GM18508 (cell line): Measurements from ENCODE around the gene IQCC.

Source experiments
- ATAC-seq: cut with Tn5 transposase; IDR thresholded peaks from one replicate; pipeline ENCODE4 v1.9.1; 2021; ENCODE audit warnings: moderate number of reproducible peaks; ENCODE audit not compliant: insufficient read depth, unreplicated experiment

The IQCC gene

DNA sequence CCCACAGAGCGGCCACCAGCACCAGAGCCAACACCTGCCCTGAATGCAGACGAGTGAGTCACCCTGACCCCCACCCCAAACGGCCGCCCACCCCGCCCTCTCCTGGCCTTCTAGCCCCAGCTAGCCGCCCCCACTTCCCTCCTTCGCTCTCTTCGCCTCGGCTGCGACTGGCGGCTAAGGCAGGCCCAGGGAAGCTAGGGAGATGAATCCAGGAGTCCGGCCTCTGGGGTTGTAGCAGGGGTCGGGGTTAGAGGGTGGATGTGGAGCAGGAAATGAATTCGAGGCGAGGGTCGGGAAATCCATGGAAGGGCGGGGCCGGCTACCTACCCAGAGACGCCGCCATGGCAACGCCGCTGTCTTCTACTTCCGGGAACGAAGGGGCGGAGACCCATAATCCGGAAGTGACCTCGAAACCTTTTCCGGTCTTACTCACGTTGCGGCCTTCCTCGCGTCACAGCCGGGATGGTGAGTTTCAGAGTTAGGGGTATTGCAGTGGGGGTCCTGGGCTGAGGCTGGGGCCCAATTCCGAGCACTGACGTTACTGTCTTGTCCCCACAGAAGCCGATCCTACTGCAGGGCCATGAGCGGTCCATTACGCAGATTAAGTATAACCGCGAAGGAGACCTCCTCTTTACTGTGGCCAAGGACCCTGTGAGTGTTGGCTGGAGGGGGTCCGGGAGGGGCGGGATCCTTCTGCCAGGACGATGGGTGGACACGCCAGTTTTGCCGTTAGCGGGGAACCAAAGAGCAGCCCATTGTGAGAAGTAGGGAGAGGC is 16.7 kb downstream of the IQCC start, which contains the start of the genes EIF3I and TMEM234:
Gene EIF3I (plus strand): TSS at position 428 of the 776 bp plus-strand sequence. CDS start 35 bp downstream, at position 463.
Gene TMEM234 (minus strand): TSS at position 374 of the 776 bp plus-strand sequence. CDS start 31 bp downstream, at position 343.
- peak; percentile 65 for ATAC-seq

DNA sequence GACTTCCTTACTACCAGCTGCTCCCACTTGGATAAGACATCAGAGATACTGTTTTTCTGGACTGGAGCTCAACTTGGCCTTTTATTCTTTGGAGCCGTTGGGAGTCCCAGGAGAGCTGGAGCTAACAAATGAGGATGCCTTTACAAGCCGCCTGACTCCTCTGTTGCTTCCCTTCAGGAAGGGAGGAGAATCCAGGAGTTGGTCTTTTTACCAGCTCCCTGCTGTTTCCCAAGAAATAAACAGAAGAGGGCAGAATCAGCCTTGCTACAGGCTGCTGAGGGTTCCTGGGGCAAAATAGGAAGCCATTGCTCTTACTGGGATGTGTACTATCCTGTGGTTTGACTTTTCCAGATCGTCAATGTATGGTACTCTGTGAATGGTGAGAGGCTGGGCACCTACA is 18.2 kb downstream of the IQCC start:
- no peak for ATAC-seq

DNA sequence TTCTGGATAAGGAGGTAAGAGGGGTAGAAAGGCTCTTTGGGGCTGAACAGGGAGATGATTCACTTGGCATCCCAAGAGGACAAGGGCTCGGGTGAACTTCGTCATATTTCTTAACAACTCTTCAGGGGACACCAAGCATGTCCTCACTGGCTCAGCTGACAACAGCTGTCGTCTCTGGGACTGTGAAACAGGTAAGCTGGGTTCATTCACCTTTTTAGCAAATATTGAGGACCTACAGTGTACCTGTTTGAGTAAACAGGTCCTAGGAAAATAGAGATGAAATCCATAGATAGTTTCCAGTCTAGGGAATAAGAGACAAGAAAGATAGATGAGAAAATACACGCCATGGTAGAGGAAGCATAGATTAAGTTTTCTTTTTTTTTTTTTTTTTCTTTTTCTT is 18.8 kb downstream of the IQCC start:
- no peak for ATAC-seq

DNA sequence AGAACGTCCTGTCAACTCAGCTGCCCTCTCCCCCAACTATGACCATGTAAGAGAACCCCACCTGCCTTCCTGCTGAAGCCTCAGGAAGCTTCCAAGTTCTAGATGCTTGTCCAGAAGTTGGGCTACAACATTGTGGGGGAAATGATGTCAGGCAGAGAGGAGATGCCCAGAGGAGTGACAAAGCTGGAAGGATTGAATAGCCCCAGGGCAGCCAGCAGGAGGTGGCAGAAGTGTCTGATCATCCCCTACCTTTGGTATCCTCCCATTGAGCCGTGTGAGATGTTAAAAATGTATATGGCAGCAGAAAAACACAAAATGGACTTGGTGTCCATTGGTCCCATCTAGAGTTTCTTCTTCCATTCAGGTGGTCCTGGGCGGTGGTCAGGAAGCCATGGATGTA is 23.3 kb downstream of the IQCC start:
- no peak for ATAC-seq

DNA sequence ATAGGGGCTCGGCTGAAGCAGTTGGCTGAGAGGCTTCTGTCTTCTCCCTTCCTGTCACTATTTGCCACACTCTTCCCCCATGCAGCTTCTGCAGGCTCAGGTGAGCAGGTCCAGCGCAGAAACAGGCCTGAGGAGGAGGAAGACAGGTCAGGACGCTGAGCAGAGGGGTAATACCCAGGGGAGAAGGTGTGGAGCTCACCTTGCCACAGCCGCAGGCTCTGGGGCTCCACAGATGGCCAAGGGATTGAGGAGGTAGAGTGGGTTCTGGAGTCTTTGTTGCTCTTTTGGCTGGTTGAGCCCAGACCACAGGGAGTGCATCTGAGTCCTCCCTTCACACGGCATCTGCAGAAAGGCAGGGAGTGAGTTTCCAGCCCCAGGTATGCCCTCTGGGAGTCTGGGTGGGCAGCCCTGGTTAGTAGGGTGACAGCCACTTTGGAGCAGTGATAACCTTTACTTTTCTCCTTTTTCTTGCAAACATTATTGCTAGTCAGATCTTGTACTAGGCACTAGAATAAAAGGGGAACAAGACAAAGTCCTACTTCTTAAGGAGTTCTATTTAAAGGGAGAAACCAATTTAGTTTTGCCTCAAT is 26.5 kb downstream of the IQCC start:
- ATAC-seq = no peak

DNA sequence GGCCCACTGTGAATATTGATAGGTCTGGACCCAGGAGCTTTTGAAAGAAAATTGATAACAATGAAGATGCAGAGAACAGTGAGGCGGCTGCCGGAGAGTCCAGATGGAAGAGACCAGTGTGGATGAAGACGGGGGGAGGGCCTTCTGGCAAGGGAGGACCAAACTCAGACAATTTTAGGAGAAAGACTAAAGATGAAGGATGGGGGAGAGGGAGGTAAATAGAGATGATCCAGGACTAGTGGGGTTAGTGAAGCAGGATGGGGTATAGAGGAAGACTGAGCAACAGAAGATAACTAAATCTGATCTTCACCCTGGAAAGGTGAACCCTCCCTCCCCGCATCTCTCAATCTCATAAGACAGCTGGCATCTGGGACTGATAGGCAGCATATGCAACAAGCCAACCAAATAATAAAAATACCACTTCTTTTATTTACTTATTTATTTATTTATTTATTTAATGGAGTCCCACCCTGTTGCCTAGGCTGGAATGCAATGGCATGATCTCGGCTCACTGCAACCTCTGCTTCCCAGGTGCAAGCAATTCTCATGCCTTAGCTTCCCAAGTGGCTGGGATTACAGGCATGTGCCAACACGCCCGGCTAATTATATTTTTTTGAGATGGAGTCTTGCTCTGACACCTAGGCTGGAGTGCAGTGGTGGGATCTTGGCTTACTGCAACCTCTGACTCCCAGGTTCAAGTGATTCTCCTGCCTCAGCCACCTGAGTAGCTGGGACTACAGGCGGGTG is 27.3 kb downstream of the IQCC start:
- ATAC-seq = no peak

DNA sequence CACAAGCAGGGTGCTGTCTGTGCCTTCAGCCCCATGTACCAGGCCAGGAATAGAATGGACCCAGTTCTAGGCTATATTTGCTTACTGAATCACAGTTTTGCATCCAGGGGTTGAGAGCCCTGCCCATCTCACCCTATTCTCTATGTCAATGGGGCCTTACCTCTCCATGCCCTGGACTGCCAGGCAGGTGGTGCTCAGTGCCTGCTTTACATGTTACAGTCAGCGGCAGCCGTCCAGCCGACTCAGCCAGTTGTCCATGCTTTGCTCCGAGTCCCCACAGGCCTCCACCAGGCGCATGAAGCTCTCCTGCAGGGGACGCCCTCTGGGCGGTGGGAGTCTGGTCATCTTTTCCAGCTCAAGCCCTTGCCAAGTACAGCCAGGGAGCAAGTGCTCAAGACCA is 29.3 kb downstream of the IQCC start:
- no peak for ATAC-seq

DNA sequence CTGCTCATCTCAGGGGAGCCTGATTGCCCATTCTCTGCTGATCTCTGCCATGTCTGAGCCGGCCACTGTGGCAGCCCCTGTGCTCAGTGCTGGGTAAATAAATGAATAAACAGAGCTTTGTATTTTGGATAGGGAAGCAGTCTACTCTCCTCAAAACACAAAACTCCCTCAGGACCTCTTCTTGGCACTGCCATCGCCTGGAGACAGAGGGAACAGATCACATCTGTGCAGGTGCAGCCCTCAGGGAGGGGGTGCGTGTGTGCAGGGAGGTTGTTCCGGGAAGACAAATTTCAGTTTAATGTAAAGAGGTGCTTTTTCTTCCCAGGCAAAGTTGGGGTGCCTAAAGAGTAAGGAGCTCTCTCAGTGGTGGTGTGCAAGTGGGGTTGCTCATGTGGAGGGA is 33.9 kb downstream of the IQCC start:
- no peak for ATAC-seq

DNA sequence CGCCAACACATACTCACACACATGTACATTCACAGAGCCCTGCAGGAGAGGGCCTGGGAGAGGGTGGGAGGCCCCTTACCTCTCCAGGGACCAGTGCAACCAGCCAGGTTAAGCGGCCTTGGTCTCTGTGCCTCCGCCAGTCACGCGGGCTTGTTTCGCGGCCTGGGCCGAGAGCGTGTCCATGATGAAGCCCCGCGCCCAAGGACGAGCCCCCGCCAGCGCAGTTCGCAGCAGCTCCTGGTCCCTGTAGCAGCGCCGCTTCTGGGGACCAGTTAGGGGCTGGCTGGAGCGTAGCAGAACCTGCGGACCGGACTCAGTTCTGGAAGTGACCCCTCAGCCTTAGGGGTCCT is 34.3 kb downstream of the IQCC start:
- no peak for ATAC-seq

DNA sequence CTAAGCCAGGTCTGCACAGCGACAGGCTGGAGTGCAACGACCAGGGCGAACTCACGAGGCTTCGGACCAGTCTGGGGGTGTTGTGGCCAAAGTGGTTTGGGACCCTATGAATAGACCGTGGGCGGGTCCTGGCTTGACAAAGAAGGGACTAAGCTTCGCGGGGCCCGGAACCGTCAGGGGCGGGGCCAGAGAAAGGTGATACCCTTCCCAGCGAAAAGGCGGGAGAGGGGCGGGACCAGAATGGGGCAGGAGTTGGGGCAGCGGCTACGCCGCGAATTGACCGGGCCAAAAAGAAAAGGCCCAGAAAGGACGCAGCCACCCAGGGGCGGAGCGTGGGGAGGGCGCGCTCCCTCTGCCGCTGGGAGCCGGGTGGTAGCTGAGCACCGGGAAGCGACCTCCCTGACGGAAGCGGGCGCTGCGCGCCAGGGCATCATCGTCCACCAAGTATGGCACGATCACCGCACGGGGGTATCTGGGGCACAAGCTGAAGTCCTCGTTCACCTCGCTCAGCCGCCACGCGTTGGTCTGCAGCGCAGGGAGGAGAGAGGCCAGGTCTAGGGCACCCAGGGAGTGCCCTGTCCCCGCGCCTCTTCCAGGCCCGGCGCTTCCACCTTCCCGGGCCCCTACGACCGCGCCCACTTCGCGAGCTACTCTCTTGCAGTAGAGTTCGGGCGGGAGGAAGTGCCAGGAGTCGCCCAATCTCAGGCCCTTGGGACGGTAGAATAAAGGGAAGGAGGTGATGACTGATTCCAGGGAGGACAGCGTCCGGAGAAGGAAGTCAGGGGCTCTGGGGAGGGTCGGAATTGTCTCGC is 34.9 kb downstream of the IQCC start:
- ATAC-seq = no peak

DNA sequence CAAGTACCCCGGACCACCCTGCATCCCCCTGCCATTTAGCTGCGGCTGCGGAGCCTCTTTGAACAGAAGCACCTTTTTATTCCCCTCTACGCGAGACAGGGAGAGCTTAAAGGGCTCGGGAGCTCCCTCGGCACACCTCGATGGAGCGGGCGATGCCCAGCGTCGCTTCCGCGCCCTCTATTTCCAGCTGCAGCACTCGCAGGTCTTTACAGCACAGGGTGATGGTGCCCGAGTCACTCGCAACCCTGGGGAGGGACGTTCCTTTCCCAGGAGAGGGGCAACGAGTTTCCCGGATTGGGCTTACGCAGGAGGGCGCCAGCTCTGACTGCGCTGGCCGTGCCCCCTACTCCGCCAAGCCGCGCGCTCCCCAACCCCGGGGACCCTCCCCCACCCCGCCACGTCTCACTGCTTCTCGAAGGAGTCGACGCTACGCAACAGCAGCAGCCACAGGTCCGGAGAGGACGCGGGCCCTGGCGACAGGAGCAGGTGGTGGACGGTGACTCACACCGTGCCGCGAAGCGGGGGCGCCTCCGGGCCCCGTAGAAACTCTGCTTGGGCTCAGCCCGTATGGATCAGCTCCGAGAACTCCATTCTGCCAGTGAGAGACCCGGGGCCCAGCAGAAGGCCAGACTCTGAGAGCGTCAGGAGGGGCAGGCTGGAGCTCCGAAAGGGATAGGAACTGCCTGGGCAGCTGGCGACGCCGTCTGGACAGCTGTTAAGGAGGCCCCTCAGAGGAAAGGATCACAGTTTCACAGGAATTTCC is 35.7 kb downstream of the IQCC start:
- ATAC-seq = no peak

DNA sequence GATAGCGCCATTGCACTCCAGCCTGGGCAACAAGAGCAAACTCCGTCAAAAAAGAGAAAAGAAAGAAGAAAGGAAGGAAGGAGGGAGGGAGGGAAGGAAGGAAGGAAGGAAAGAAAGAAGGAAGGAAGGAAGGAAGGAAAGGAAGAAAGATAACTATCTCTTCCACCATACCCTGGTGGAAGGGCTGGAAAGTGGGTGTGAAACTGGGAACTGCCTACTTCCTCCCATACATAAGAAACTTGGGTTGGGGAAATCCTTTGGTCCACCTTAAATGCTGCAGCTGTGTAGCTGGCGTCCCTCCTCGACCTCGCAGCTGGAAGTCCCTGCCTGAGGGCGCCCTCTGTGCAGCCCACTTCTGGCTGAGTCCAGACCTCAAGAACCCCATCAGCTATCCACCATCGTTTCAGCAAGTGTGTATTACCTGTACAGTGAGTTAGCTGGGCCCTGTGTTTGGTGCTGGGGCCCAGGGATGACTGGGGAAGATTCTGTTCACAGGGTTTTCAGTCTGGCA is 36.9 kb downstream of the IQCC start:
- ATAC-seq = no peak

DNA sequence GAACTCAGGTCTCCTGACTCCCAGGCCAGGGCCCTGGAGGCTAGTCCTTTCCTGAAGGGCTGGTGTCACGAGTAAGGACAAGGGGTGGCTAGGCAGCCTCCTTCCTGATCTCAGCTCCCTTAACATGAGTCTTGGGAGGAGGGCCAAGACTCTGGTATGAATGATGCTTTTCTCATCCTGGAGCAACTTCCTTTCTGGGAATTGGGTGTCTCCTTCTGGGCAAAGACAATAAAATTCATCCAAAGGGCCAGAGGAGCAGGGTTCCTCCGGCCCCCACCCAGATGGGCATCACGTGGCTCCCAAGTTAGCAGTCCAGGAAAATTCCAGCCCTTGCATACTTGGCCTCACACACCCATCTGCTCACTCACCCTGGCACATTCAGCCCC is 41.4 kb downstream of the IQCC start, which contains the start of gene FAM167B:
Gene FAM167B (plus strand): TSS at position 335 of the 386 bp plus-strand sequence. CDS start 200 bp downstream, outside the sequence.
- no peak for ATAC-seq

DNA sequence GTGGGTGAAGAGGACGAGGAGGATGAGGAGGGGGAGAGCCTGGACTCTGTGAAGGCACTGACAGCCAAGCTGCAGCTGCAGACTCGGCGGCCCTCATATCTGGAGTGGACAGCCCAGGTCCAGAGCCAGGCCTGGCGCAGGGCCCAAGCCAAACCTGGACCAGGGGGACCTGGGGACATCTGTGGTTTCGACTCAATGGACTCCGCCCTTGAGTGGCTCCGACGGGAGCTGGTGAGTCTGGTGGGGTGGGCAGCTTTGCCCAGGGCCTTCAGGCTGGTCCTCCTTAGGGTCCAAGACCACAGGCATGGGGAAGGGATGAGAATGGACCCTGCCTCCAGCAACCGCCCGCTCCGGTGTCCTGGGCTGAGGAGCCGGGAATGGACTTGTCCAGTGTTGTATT is 42.0 kb downstream of the IQCC start:
- no peak for ATAC-seq

DNA sequence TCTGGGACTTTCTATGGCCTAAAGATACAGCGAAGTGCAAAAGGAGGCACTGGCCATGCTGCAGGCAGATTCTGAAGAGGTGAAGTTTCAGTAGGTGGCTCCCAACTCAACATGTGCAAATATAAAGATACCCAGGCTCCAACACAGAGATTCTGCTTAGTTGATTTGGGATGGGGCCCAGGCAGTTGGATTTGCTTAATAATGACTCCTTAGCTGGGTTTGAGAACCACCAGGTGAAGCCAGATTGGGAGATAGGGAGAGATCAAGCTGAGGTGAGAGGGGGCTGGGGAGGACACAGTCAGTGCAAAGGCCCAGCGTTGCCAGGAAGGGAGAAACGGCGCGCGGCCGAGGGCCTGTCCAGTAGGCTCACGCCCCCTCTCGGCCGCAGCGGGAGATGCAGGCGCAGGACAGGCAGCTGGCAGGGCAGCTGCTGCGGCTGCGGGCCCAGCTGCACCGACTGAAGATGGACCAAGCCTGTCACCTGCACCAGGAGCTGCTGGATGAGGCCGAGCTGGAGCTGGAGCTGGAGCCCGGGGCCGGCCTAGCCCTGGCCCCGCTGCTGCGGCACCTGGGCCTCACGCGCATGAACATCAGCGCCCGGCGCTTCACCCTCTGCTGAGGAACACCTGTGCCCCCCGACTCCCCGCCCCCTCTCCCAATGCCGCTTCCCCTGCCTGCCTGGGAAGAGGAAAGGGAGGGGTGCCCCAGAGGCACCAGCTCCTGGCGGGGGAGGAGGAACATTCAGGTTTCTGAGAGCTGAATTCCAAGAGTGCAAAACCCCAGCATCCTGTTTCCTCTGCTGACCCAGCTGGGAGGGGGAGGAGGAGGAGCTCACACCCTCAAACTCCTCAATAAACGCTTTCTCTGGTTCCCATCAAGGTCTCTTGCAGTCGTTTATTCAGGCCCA is 42.8 kb downstream of the IQCC start:
- no peak for ATAC-seq

DNA sequence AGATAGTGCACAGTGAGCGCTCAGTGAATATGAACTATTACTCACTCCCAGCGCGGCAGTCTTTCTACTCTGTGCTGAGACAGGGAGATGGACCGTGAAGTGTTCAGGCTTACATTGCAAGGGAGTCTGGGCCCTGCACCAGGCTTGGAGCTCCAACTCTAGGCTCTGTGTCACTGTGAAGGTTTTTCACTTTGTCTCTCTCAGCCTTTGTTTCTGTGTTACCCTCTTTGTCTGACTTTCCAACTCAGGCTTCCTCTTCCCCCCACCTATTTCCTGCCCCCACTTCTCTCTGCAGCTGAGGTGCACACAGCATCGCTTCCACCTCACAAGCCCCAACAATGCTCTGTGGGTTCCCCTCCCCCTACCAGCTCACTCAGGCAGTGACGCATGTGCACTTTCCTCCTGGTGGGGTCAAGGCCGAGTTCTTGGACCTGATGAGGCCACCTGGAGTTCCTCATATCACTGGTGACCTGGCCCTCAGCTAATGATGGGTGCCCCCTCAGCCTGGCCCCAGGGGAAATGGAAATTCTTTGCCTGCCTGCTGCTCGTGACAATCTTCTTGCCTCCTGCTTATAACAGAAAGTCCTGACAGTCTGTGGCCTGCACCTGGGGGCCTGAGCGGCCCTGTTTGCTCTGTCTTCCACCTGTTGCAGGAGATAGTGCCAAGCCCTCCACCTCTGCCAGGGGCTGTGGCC is 44.5 kb downstream of the IQCC start:
- ATAC-seq = peak; percentile 36

DNA sequence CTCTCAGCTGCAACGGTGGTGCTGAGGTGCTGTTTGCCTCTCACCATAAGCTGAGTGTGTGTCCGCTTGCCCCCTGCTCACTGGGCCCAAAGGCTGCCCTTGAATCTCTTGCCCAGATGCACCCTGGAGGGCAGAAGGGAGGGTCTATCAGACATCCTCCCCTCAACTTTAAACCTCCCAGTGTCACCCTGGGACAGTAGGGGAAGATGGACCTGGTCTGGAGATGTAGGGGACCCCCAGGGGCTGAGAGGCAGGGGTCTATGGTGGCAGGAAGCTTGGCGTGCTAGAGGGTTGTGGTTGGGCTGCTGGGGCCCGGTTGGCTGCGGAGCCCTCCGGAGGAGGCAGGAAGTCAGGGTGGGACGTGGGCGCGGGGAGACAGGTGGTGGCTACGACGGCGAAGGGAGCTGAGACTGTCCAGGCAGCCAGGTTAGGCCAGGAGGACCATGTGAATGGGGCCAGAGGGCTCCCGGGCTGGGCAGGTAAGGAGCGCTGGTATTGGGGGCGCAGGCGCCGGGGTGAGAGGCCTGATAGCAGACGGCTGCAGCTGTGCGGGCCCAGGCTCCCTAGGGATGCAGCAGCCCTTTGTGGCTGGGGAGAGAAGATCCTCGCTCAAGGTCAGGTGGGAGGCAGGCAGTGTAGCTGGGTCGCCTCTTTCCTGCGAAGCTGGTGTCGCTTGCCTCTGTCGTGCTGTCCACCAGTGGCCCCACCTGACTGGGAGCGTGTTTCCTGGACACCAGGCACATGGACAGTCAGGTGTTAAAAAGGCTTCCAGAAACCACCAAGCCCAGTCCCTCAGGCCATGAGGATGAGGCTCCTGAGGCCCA is 45.6 kb downstream of the IQCC start, which contains the start of gene LCK:
Gene LCK (plus strand): TSS at position 373 of the 824 bp plus-strand sequence. CDS start 23,065 bp downstream, outside the sequence.
- no peak for ATAC-seq
